ENCODE data around the gene GPR35. TPM values are rescaled to one million over a fixed set of nuclear protein-coding genes. Genes with fewer than 3 reads are reported as not detected.
"Not testable (repeated sequence)": the region's sequence is repeated elsewhere in the genome, so short reads cannot be mapped to it uniquely, and the experiment has no call there.

GPR35 gene
- polyA plus RNA-seq, 1 of the 3 experiments (the other 2 are of a cell fraction): 1.2 TPM

DNA sequence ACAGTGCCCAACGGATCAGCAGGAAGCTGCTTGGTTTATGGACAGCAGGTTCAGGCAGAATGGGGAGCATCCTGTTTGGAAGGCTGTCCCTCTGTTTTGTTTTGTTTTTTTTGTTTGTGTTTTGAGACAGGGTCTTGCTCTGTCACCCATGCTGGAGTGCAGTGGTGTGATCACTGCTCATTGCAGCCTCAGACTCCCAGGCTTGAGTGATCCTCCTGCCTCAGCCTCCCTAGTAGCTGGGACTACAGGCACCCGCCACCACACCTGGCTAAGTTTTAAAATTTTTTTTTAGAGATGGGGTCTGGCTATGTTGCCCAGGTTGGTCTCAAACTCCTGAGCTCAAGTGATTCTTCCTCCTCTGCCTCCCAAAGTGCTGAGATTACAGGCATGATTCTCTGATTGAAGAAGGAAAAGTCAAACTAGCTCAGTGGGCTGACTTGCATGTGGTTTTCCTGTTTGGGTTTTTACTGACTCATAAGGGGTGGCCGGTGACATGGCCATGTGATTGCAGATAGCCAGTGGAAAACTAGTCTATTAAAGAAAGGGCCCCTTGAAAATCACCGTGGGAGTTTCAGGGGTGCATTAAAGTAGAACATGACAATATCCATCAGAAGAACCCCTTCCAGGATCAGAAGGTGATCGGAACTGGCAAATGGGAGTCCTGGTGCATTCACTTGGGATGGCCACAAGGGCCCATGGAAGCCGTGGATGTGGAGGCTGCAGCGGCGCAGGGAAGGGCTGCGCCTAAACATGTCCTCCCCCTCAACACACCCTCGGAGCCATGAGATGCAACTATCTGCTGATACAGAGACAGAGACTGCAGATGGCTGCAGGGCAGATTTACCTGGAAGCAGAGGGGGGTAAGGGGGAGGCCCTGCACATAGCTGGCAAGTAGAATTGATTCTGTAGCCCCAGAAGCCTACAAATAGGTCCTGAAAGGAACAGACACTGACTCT lies 30.9 kb downstream of the GPR35 start (continued):
- TF ChIP-seq FOSL2 (IDR thresholded peaks at IDR 0.05; ENCODE audit: borderline replicate concordance, low read depth): no peak

DNA sequence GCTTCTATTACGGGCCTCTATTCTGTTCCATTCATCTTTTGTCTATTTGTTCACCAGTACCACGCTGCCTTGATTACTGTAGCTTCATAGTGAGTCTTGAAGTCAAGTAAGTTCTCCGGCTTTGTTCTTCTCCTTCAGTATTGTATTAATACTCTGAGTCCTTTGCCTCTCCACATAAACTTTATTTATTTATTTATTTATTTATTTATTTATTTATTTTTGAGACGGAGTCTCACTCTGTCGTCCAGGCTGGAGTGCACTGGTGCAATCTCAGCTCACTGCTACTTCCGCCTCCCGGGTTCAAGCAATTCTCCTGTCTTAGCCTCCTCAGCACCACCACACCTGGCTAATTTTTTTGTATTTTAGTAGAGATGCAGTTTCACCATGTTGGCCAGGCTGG lies 34.6 kb downstream of the GPR35 start:
- peaks cover 12% of the 10 kb centered on the region; the same call in 1 of the 2 replicates for H3K27me3 ChIP-seq (ENCODE audit: insufficient read depth)
- CTCF ChIA-PET: interaction anchor here (1.2 kb wide), 1 partner anchor 62 kb away, joined by 3 read pairs; no protein-coding TSS in a partner anchor
- H3K9ac ChIP-seq; H3K4me1 ChIP-seq (ENCODE audit: control insufficient read depth in 1 of 2, insufficient read depth in 2 of 2, low read depth in 1 of 2, low read length in 1 of 2); H3K36me3 ChIP-seq (replicated peaks in 1 of 2; ENCODE audit: control insufficient read depth in 1 of 2, insufficient read depth in 2 of 2, low read length in 1 of 2); H3F3A ChIP-seq (replicated peaks; ENCODE audit: insufficient read depth); H3K27ac ChIP-seq (ENCODE audit: low read depth in 2 of 2, low read length in 1 of 2); DNase-seq; POLR2A ChIA-PET; H3K9me3 ChIP-seq; H3K79me2 ChIP-seq (ENCODE audit: insufficient read depth); H4K20me1 ChIP-seq (ENCODE audit: insufficient read depth); H2AFZ ChIP-seq (ENCODE audit: low read depth); H3K4me3 ChIP-seq (ENCODE audit: low read depth in 2 of 2, low read length in 1 of 2); H3K9me2 ChIP-seq; H3K4me2 ChIP-seq: not testable (repeated sequence)
- 54% methylated on average over 7 of the region's 7 CpGs for WGBS (ENCODE audit: low lambda C conversion rate)

DNA sequence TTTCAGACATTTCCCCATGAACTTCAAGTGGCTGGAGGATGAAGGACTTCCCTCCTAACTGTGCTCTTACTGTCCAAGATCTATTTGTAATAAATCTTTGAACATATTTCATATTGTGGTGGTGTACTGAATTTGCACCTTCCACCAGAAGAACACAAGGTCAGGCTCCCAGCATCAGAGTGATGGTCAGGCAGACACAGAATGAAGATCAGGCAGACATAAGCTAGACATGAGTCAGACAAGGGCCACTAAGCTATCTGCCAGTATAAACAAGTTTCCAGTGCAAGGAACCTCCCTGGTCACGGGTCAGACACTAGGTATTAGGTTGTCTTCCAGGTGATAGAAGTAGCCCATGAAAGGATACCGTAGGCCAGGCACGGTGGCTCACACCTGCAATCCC lies 37.4 kb downstream of the GPR35 start:
- H3K4me2 ChIP-seq: no peak overlapping the region
- H3K27me3 ChIP-seq (ENCODE audit: insufficient read depth): no peaks in the 10 kb centered on the region
- no peaks in the 10 kb centered on the region for H3K79me2 ChIP-seq (ENCODE audit: insufficient read depth)
- no peaks in the 10 kb centered on the region for H4K20me1 ChIP-seq (ENCODE audit: insufficient read depth)
- no peak overlapping the region for H3K4me3 ChIP-seq (ENCODE audit: low read depth in 2 of 2, low read length in 1 of 2)
- ChIA-PET CTCF (no interaction called here), POLR2A (no interaction called here)
- DNase-seq: no peak
- TF ChIP-seq TEAD4 (IDR thresholded peaks at IDR 0.05; ENCODE audit: borderline replicate concordance, insufficient read depth) (no peak), SIN3A (IDR thresholded peaks at IDR 0.05; ENCODE audit: borderline replicate concordance, low read depth, low read length) (no peak)
- no peak overlapping the region for H3K9ac ChIP-seq
- H3F3A ChIP-seq (replicated peaks; ENCODE audit: insufficient read depth): no peaks in the 10 kb centered on the region
- 25% methylated on average over 3 of the region's 3 CpGs for WGBS (ENCODE audit: low lambda C conversion rate)
- no peak overlapping the region for H3K27ac ChIP-seq (ENCODE audit: low read depth in 2 of 2, low read length in 1 of 2)
- no peaks in the 10 kb centered on the region for H3K4me1 ChIP-seq (ENCODE audit: control insufficient read depth in 1 of 2, insufficient read depth in 2 of 2, low read depth in 1 of 2, low read length in 1 of 2)
- H3K9me2 ChIP-seq: no peaks in the 10 kb centered on the region
- no peaks in the 10 kb centered on the region for H3K9me3 ChIP-seq
- H2AFZ ChIP-seq (ENCODE audit: low read depth): no peak overlapping the region
- H3K36me3 ChIP-seq (replicated peaks in 1 of 2; ENCODE audit: control insufficient read depth in 1 of 2, insufficient read depth in 2 of 2, low read length in 1 of 2): no peaks in the 10 kb centered on the region

DNA sequence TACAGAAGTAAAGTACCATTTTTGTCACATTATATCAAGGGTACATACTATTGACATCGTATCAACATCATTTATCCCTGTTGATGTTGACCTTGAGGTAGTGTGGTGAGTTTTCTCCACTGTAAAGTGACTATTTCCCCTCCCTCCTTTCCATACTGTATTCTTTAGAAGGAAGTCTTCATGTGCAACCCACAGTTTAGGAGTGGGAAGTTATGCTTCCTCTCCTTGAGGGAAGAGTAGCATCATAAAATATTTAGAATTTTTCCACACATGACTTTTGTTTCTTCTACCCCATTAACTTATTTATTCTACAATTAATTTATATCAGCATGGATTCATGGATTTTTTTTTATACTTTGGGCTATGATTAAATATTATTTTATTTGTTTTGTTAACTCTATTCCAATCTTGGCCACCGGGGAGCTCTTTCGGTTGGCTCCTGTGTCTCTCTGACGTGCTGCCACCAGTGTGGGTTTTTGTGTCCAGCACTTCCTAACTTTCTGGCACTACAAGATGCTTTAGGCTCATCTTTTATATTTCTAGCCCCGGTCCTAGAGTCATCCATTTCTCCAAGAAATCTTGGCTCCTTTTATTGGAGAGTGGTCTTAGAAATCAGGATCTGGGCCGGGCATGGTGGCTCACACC lies 38.4 kb downstream of the GPR35 start:
- no peak overlapping the region for H3K4me2 ChIP-seq
- no peaks in the 10 kb centered on the region for H3K79me2 ChIP-seq (ENCODE audit: insufficient read depth)
- DNase-seq: no peak
- POLR2A ChIA-PET: no interaction called here
- CTCF ChIA-PET: no interaction called here
- WGBS (ENCODE audit: low lambda C conversion rate): 5% methylated on average over 6 of the region's 6 CpGs
- no peaks in the 10 kb centered on the region for H4K20me1 ChIP-seq (ENCODE audit: insufficient read depth)
- H3K9ac ChIP-seq: no peak overlapping the region
- H2AFZ ChIP-seq (ENCODE audit: low read depth): no peak overlapping the region
- H3K4me1 ChIP-seq (ENCODE audit: control insufficient read depth in 1 of 2, insufficient read depth in 2 of 2, low read depth in 1 of 2, low read length in 1 of 2): no peaks in the 10 kb centered on the region
- H3K36me3 ChIP-seq (replicated peaks in 1 of 2; ENCODE audit: control insufficient read depth in 1 of 2, insufficient read depth in 2 of 2, low read length in 1 of 2): no peaks in the 10 kb centered on the region
- no peak overlapping the region for H3K4me3 ChIP-seq (ENCODE audit: low read depth in 2 of 2, low read length in 1 of 2)
- no peaks in the 10 kb centered on the region for H3K9me2 ChIP-seq
- no peak overlapping the region for H3K27ac ChIP-seq (ENCODE audit: low read depth in 2 of 2, low read length in 1 of 2)
- H3F3A ChIP-seq (replicated peaks; ENCODE audit: insufficient read depth): no peaks in the 10 kb centered on the region
- H3K27me3 ChIP-seq (ENCODE audit: insufficient read depth): no peaks in the 10 kb centered on the region
- TF ChIP-seq RAD21 (IDR thresholded peaks at IDR 0.05; ENCODE audit: low read length): no peak
- TF ChIP-seq, protein P1, sequence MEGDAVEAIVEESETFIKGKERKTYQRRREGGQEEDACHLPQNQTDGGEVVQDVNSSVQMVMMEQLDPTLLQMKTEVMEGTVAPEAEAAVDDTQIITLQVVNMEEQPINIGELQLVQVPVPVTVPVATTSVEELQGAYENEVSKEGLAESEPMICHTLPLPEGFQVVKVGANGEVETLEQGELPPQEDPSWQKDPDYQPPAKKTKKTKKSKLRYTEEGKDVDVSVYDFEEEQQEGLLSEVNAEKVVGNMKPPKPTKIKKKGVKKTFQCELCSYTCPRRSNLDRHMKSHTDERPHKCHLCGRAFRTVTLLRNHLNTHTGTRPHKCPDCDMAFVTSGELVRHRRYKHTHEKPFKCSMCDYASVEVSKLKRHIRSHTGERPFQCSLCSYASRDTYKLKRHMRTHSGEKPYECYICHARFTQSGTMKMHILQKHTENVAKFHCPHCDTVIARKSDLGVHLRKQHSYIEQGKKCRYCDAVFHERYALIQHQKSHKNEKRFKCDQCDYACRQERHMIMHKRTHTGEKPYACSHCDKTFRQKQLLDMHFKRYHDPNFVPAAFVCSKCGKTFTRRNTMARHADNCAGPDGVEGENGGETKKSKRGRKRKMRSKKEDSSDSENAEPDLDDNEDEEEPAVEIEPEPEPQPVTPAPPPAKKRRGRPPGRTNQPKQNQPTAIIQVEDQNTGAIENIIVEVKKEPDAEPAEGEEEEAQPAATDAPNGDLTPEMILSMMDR (IDR thresholded peaks at IDR 0.05): peak; percentile 19; the same call in 1 of the 2 replicates
- no peaks in the 10 kb centered on the region for H3K9me3 ChIP-seq

Data from SK-N-SH (cell line).